ENCODE measurements around the gene SLC7A8.

Gene SLC7A8

DNA sequence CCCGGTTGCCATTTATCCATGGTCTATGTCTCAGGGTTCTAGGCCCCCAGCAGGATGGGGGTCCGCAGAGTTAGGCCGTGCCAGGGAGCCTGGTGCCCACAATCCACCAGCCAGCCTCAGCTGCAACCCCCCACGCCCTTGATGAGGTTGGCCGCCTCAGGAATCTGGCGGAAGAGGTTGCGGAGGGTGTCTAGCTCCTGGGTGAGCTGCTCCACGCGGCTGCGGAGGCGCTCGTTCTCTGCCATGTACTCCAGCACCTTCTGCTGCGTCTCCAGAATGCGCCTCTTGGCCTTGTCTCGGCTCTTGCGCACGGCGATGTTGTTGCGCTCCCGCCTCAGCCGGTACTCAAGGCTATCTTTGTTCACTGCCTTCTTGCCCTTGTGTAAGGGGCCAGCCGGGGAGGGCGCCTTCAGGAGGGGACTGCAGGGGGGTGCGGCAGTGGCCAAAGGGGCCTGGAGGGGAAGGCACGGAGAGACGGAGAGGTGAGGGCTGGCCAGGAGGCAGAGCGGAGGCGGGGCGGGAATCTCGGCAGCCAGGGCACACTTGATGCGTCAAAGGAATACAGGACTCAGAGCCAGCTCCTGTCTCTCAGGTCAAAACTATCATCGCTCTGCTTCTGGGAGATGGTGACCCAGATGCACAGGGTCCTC, 66.0 kb downstream of the SLC7A8 start:
- Histone ChIP-seq H3K9me3 (no peaks in the 10 kb centered on the region), H3K27me3 (peaks cover 0 to 26% of the 10 kb centered on the region in 2 donors), H3K4me1 (peaks cover 0 to 17% (median 8%) of the 10 kb centered on the region in 4 donors), H3K4me3 (no peak overlapping the region), H3K36me3 (no peaks in the 10 kb centered on the region), H3K27ac (no peak overlapping the region)
- TF ChIP-seq, protein P1, sequence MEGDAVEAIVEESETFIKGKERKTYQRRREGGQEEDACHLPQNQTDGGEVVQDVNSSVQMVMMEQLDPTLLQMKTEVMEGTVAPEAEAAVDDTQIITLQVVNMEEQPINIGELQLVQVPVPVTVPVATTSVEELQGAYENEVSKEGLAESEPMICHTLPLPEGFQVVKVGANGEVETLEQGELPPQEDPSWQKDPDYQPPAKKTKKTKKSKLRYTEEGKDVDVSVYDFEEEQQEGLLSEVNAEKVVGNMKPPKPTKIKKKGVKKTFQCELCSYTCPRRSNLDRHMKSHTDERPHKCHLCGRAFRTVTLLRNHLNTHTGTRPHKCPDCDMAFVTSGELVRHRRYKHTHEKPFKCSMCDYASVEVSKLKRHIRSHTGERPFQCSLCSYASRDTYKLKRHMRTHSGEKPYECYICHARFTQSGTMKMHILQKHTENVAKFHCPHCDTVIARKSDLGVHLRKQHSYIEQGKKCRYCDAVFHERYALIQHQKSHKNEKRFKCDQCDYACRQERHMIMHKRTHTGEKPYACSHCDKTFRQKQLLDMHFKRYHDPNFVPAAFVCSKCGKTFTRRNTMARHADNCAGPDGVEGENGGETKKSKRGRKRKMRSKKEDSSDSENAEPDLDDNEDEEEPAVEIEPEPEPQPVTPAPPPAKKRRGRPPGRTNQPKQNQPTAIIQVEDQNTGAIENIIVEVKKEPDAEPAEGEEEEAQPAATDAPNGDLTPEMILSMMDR (IDR thresholded peaks at IDR 0.05), result no peak
- intact Hi-C loops (cut with DNase I; ENCODE audit: low total_unique reads), result no loop called here
- DNase-seq, result peak in 1 of 2 donors; percentile 62

DNA sequence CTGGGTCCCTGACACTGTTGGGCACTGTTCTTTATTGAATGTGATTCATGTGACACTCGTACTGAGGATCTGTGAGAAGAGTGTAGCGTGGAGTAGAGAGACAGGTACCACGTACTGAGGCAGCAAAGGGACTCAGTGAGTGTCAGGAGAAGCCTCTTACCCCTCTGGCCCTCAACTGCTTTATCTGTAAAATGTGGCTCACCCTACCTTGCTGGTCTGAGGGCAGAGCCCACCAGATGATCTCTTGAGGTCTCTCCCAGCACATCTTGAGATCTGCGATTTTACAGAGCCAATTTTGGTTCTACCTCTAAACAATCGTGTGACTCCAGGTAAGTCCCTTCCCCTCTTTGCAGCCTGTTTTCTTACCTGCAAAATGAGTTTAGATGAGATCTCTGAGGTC, 67.5 kb downstream of the SLC7A8 start:
- TF ChIP-seq, protein P1 (IDR thresholded peaks at IDR 0.05), result no peak
- intact Hi-C loops (cut with DNase I; ENCODE audit: low total_unique reads), result no loop called here
- H3K4me3 ChIP-seq, result no peak overlapping the region
- no peak for DNase-seq
- no peaks in the 10 kb centered on the region for H3K9me3 ChIP-seq
- H3K4me1 ChIP-seq, result peaks cover 0 to 7% (median under 1%) of the 10 kb centered on the region in 4 donors
- no peaks in the 10 kb centered on the region for H3K36me3 ChIP-seq
- no peak overlapping the region for H3K27ac ChIP-seq
- H3K27me3 ChIP-seq, result peaks cover 0 to 34% of the 10 kb centered on the region in 2 donors

DNA sequence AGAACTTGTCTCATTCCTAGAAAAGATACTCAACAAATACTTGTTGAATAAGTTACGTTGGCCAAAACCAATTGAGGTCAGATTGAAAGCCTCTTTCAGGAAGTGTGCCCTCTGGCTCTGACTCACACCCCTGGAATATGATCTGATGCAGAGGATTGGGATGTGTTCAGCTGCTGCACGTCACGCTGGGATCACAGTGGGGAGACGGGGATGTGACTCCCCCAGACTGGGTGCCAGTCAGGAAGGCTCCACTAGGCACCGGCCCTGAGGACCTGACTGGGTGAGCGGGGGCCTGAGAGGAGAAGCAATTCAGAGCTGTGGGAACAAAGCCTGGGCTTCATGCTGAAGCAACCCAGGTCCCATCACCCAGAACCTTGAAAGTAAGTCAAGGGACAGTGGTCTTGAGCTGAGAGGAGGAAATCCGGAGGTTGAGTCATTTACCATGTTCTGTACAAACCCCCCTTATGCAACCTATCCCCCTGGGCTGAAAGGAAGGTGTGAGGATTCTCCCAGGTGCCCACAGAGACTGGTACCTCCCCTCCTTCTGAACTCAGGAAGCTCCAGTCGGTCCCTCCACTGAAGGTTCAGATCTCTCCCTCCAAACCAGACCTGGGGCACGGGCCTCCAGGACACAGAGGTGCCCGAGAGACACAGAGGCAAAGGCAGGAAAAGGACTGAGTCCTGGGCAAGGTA, 68.3 kb downstream of the SLC7A8 start:
- peaks cover 0 to 36% of the 10 kb centered on the region in 2 donors for H3K27me3 ChIP-seq
- no peaks in the 10 kb centered on the region for H3K9me3 ChIP-seq
- intact Hi-C loops (cut with DNase I; ENCODE audit: low total_unique reads), result no loop called here
- DNase-seq, result peak in 1 of 2 donors; percentile 64
- peaks cover 0 to 7% (median 0%) of the 10 kb centered on the region in 4 donors for H3K4me1 ChIP-seq
- no peaks in the 10 kb centered on the region for H3K36me3 ChIP-seq
- no peak overlapping the region for H3K27ac ChIP-seq
- TF ChIP-seq, protein P1 (IDR thresholded peaks at IDR 0.05), result no peak
- H3K4me3 ChIP-seq, result no peak overlapping the region

DNA sequence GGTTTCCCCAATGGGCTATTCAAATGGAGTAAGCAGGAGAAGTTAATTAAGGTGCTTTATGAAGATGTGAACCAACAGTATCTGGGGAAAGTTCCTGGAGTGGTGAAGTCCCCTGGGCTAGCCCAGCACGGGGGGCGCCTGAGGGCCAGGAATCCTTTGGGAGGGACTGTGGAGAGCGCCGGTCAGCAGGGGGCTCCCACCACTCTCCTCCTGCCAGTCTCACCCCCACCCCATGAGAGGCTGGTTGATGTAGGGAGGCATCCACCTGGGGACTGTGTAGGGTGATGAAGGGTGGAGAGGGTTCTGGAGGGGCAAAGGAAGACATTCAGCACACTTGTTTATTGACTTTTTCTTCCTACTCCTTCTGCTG, 68.8 kb downstream of the SLC7A8 start:
- TF ChIP-seq, protein P1 (IDR thresholded peaks at IDR 0.05), result no peak
- H3K36me3 ChIP-seq, result no peaks in the 10 kb centered on the region
- H3K4me1 ChIP-seq, result peaks cover 0 to 7% (median 0%) of the 10 kb centered on the region in 4 donors
- H3K27me3 ChIP-seq, result peaks cover 0 to 36% of the 10 kb centered on the region in 2 donors
- H3K4me3 ChIP-seq, result no peak overlapping the region
- no peak overlapping the region for H3K27ac ChIP-seq
- intact Hi-C loops (cut with DNase I; ENCODE audit: low total_unique reads), result no loop called here
- DNase-seq, result peak in 1 of 2 donors; percentile 44
- H3K9me3 ChIP-seq, result no peaks in the 10 kb centered on the region

DNA sequence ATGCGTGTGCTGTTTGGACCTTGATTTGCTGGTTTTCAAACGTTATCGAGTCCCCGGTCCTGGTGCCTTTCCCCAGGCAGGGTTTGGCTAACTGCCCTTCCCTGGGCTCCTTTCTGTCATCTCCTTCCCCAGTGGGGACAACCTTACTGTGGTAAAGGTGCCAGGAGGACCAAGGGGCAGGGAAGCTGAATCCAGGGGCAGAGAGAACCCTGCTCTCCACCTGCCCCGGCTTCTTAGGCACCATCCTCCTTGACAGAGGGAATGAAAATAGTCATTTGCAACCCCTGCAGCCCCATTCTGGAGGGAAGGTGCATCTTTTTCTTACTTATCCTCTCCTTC, 69.4 kb downstream of the SLC7A8 start:
- no peak overlapping the region for H3K4me3 ChIP-seq
- H3K27ac ChIP-seq, result no peak overlapping the region
- no peaks in the 10 kb centered on the region for H3K36me3 ChIP-seq
- intact Hi-C loops (cut with DNase I; ENCODE audit: low total_unique reads), result no loop called here
- TF ChIP-seq, protein P1 (IDR thresholded peaks at IDR 0.05), result no peak
- peaks cover 0 to 36% of the 10 kb centered on the region in 2 donors for H3K27me3 ChIP-seq
- no peaks in the 10 kb centered on the region for H3K9me3 ChIP-seq
- peak in 1 of 2 donors; percentile 46 for DNase-seq
- H3K4me1 ChIP-seq, result peaks cover 0 to 7% (median 0%) of the 10 kb centered on the region in 4 donors

All from tibial artery (tissue), 4 donors.